HG03571 (cell line): ENCODE data around the gene LTC4S.

ENCODE experiments used
- ATAC-seq: cut with Tn5 transposase; IDR thresholded peaks from one replicate; pipeline ENCODE4 v1.9.1; 2021; ENCODE audit not compliant: unreplicated experiment

LTC4S gene

GRCh38 chr5:179840766-179841165, 47.0 kb downstream of the LTC4S start:
- no peak for ATAC-seq

- no peak for ATAC-seq
Observed at GRCh38 chr5:179841621-179842020, 47.8 kb downstream of the LTC4S start.
